ENCODE data around the gene EXOC2.

Gene EXOC2

DNA sequence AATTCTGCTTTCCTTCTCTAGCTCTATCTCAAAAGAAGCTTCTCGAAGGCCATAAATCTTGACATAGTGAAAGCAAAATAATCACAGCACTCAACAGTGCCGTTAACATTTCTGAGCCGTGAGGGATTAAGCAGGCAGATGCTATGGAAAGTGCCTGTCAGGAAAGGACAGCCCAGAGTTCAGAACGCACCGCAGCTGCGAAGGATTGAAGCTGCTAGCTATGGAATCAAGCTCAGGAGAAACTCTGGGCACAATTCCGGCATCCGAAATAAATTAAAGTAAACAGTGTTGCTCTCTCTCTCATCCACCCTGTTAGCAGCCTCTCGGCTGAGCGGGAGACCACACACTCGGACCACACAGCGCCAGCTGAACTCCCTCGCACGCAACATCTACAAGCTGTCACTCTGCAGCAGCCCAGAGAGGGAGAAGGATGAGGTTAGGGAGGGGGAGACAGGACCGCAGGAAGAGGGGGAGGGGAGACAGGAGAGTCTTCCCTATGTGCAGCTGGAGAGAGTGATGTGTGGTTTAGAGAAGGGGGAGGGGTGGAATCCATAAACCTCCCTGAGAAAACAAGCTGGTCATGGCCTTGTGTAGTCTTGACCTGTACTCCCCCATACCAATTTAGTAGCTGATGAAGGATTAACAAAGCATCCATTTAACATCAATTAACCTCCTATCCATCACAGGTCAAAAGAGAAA, 9.0 kb downstream of the EXOC2 start:
- DNase-seq (ENCODE audit: low read depth, low spot score): peak; percentile 80
- peak overlapping the region; percentile 29 for H3K4me3 ChIP-seq (ENCODE audit: low read depth, low read length)
- TF ChIP-seq, protein P1, sequence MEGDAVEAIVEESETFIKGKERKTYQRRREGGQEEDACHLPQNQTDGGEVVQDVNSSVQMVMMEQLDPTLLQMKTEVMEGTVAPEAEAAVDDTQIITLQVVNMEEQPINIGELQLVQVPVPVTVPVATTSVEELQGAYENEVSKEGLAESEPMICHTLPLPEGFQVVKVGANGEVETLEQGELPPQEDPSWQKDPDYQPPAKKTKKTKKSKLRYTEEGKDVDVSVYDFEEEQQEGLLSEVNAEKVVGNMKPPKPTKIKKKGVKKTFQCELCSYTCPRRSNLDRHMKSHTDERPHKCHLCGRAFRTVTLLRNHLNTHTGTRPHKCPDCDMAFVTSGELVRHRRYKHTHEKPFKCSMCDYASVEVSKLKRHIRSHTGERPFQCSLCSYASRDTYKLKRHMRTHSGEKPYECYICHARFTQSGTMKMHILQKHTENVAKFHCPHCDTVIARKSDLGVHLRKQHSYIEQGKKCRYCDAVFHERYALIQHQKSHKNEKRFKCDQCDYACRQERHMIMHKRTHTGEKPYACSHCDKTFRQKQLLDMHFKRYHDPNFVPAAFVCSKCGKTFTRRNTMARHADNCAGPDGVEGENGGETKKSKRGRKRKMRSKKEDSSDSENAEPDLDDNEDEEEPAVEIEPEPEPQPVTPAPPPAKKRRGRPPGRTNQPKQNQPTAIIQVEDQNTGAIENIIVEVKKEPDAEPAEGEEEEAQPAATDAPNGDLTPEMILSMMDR (IDR thresholded peaks at IDR 0.05; ENCODE audit: low read depth, low read length): no peak
- in situ Hi-C loops (cut with HindIII; ENCODE audit: low sequenced_read_pairs): no loop called here

DNA sequence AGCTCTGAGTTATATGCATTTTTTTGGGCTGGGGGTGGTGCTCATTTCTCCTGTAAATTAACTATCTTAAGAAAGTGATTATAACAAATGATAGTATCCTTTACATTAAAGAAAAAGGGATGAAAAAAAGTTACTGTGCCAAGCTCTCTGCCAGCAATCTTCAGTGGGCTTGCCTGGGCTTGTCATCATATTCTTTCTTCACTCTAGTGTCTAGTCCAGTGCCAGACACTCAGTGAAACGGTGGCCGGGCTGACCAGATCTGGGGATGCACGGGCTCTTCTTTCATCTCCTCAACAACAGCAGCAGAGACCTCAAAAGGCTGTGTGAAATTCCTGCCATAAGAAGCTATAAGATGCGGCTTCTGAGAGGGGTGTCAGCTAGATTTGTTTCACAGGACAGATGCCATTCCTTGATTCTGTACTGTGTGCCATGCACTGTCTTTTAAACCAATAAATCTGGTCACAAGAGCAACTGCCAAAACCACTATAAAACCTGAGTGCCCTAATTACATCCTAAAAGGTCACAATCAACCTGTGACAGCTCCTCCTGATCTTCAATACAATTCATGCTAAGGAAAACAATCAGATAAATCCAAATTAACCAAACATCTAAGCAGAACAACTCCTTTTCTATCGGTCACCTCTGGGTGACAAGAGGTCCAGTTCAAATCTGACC, 12.1 kb downstream of the EXOC2 start:
- no peak overlapping the region for H3K4me3 ChIP-seq (ENCODE audit: low read depth, low read length)
- in situ Hi-C loops (cut with HindIII; ENCODE audit: low sequenced_read_pairs): no loop called here
- TF ChIP-seq, protein P1 (IDR thresholded peaks at IDR 0.05; ENCODE audit: low read depth, low read length): no peak
- no peak for DNase-seq (ENCODE audit: low read depth, low spot score)

DNA sequence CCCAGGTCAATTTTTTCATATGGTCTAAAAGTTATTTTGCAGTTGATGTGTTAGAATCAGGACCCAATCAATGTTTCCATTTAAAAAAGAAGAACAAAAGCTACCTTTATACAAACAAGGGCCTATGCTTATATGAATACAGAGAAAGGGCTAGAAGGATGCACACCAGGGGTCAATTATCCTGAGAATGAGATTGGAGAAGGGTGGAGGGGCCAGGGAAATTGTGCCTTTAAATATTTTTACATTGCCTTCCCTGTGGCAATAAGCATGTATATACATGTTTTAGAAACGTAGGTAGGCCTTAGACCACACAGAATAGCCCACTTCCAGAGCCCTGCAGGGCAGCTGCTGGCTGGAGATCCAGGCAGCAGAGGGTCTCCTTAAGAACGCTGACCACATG, 12.7 kb downstream of the EXOC2 start:
- no peak for DNase-seq (ENCODE audit: low read depth, low spot score)
- TF ChIP-seq, protein P1 (IDR thresholded peaks at IDR 0.05; ENCODE audit: low read depth, low read length): no peak
- no peak overlapping the region for H3K4me3 ChIP-seq (ENCODE audit: low read depth, low read length)
- in situ Hi-C loops (cut with HindIII; ENCODE audit: low sequenced_read_pairs): no loop called here

DNA sequence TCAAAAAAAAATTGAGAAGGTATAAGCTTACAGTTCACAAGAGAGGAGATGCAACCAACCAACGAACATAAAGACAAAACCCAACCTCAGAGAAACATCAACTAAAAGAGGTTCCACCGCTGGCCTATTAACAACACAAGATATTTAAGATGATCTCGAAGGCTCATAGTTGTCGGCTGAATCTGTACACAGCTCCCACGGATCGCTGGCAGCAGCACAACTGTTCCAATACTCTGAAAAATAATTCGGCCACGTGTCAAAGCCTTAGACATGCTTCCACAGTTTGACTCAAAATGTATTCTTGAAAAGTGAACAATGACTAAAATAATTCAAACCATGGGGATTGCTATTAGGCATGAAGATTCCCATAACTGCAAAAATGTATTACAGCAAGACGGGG, 13.7 kb downstream of the EXOC2 start:
- in situ Hi-C loops (cut with HindIII; ENCODE audit: low sequenced_read_pairs): no loop called here
- TF ChIP-seq, protein P1 (IDR thresholded peaks at IDR 0.05; ENCODE audit: low read depth, low read length): no peak
- no peak overlapping the region for H3K4me3 ChIP-seq (ENCODE audit: low read depth, low read length)
- no peak for DNase-seq (ENCODE audit: low read depth, low spot score)

DNA sequence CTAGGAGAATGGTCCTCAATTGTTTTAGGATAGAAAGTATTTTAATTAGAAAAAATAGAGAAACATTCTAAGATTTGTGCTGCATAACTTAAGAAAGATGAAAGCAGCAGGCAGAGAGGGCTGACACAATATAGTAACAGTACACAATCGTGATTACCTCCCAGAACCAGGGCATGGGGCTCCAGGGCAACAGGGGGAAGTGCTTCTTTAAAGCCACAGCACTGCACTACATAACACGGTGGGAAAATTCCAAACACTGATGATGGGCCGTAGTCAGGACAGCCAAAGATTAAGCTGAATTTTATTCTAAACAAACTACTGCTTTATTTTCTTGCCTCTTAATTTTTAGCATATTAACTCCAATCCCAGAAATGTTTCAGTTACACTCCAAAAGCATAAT, 14.4 kb downstream of the EXOC2 start:
- no peak for DNase-seq (ENCODE audit: low read depth, low spot score)
- H3K4me3 ChIP-seq (ENCODE audit: low read depth, low read length): no peak overlapping the region
- in situ Hi-C loops (cut with HindIII; ENCODE audit: low sequenced_read_pairs): no loop called here
- TF ChIP-seq, protein P1 (IDR thresholded peaks at IDR 0.05; ENCODE audit: low read depth, low read length): no peak

DNA sequence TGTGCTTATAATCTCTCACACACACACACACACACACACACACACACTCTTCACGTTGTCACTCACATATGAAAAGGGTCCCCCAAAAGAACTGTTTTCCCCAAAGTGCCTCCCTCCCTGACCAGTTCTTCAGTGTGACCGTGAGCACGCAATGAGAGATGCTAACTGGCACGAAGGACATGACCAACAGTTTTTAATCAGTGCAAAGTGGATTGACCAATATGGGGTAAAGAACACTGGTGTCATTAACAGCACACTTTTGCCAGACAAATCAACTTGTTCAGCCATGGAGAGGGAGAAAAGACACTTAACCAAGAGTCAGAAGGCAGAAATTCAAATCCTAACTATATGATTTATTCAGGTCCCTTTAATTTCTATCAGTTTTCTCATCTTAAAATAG, 15.0 kb downstream of the EXOC2 start:
- no peak for DNase-seq (ENCODE audit: low read depth, low spot score)
- TF ChIP-seq, protein P1 (IDR thresholded peaks at IDR 0.05; ENCODE audit: low read depth, low read length): no peak
- H3K4me3 ChIP-seq (ENCODE audit: low read depth, low read length): no peak overlapping the region
- in situ Hi-C loops (cut with HindIII; ENCODE audit: low sequenced_read_pairs): no loop called here
